HTR-8/SVneo (cell line): ENCODE results near the gene PGM2L1.

ENCODE experiments used
- DNase-seq: peaks from one replicate; pipeline ENCODE4 v3.0.0; 2011; ENCODE audit warnings: low spot score, mixed read lengths; ENCODE audit not compliant: insufficient read length
- FAIRE-seq: peaks from 2 replicates; lab custom pipeline; 2011; peaks lifted over from hg19 to GRCh38; lab: Jason Lieb, UNC

The PGM2L1 gene

DNA sequence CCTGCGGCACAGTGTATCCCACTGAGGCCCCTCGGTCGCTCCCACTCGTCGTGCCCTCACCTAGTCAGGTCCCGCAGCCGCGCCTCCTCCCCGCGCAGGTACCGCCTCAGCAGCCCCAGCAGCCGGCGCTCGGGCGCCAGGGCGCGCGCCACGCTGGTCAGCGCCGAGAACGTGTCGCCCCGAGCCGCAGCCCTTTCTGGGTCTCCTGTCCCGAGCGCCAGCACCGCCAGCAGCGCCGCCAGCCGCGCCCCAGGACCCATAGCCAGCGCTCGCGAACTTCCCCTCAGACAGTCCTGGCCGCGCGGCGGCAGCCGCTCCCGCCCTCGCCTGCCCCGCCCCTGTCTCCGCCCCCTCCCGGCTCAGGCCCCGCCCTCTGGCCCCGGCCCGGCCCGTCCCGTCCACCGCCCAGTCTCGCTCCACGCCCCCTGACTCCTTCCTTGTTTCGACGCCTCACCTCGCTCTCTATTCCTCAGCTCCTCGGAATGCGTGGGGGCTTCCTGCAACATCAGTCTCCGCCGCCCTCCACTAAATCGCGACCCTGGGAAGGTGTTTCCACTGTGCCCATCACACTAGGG, 86.8 kb downstream of the PGM2L1 start, which contains the start of gene P4HA3:
Gene P4HA3, minus strand, starts transcription at position 289 of the 575 bp plus-strand sequence. Its CDS starts 29 bp downstream, at position 260.
- FAIRE-seq (peak; percentile 59), DNase-seq (peak; percentile 41)

DNA sequence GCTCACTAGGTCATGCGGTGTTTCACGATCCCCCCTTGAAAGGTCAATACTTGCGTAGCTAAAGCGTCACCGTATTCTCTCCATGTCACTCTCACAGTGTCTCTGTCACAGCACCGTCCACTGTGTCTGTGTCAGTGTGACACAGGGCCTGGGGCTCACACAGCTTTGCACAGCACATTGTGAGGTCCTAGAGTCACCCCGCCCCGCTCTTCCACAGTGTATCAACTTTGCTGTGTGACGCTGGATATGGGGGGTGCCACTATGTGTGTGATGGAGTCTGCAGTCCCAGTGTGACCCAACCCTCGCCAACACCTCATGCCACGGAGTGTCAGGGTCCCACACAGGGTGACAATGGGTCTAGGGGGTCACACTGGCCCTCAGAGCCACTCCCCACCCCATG, 87.4 kb downstream of the PGM2L1 start:
- DNase-seq: no peak
- FAIRE-seq: no peak

DNA sequence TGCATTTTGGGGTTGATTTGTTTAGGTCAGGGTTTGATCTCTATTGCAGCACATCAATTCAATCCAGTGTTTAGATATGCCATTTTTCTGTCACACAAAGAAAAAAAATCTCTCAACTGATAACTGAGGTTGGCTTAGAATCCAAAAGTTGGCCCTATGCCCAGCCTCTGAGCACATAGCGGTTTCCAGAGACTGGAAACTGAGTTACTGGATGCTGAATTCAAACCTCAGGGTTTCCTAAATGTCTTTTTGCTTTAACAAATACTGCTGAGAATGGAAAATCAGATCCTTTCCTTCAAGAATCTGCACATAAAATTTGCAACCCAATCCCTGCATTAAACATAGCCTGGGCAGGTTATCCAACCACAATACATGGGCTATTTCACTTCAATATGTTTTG, 90.8 kb downstream of the PGM2L1 start:
- FAIRE-seq (no peak), DNase-seq (no peak)

DNA sequence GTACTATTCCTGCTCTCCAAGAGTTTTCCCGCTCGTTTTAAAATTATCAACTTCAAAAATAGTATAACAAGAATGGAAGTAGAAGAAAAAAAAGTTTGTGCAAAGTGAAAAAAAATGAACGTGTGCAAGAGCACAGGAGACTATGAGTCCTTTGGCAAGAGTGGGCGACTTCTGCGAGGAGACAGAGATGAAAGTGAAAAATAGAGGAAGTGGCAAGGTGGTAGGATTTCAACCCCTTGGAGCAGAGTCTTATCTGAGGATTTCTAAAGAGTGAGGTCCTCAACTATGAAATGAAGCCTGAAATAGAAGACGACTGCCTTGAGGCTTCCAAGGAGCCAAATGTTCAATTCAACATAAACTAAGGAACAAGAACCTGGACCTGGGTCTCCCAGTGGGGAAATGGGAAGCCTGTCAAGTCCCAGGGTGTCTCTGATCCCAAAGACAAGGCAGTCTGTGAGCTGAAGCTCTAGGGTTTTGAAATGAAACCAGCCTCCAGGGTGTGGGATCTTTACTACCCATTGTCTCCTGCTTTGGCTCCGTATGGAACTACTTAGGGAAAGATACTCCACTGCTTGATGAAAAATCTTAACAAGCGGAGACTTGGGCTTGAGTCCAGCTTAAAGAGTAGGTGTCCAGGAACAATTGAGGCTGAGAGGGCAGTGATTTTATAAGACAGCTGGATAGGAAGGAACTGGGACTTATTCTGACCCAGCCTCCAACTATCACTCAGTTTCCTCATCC, 91.6 kb downstream of the PGM2L1 start:
- no peak for DNase-seq
- FAIRE-seq: no peak

DNA sequence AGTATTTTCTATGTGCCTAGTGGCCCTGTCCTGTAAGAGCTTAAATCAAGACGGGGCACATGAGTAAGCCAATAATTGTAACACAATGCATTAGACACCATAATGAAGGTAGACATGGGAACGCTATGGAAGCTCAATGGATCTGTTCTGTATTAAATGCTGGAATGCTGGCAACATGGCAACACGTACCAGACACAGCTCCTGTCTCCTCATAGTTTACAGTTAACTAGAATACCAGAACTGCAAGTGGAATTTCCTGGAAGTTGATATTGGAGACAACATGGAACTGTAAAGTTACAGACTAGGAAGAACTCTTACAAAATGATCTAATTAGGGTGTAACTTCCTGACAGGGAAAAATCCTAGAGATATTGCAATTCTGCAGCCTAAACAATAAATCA, 99.2 kb downstream of the PGM2L1 start:
- FAIRE-seq (no peak), DNase-seq (no peak)

DNA sequence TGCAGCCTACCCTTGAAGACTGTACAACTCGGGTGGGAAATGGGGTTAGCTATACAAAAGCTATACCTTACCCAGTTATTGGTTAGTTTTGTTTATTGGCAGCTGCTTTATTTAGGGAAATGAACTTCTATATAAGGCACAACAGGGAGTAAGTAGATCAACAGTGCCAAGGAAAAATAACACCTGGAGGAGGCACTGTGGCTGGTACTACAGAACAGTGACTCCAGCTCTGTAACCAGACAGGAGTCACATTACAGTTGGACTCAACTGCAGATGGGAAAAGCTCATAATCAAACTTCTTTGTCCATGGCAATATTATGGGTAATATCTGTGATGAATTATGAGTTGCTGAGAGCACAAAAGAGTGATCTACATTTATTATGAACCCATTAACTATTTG, 100.7 kb downstream of the PGM2L1 start:
- DNase-seq: no peak
- no peak for FAIRE-seq

DNA sequence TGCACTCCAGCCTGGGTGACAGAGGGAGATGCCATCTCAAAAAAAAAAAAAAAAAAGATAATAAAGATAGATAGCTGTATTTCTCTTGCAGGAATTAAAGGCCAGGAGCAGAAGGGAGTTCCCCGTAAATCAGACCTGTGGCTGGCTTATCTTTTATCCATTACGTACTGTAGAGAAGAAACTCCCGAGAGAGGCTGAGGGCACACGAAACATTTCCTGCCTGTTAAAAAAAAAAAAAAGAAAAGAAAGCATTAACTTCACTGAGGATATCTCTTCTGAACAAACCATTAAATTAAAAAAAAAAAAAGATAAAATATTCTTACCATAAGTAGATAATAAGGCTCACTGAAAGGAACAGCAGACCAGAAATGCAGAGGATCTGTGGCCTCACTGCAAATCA, 109.3 kb downstream of the PGM2L1 start:
- DNase-seq: no peak
- FAIRE-seq: no peak

DNA sequence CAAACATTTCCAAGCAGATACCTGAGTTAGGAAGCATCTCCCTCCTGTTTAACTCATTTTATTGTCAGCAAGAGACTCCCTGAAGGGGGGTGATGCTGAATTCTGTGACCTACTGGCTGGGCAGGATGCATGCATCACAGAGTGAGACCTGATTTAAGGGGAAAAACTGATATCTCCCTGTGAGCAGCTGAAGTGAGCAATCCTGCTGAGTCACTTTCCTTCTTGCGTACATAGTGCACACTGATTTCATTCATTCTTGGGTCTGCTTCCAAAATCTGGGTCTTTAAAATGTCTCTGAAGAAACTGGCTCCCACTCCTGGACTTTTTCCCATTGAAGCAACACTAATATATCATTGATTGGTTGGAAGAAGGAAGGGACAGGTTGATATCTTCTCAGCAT, 110.1 kb downstream of the PGM2L1 start:
- DNase-seq: peak; percentile 71
- FAIRE-seq: no peak

DNA sequence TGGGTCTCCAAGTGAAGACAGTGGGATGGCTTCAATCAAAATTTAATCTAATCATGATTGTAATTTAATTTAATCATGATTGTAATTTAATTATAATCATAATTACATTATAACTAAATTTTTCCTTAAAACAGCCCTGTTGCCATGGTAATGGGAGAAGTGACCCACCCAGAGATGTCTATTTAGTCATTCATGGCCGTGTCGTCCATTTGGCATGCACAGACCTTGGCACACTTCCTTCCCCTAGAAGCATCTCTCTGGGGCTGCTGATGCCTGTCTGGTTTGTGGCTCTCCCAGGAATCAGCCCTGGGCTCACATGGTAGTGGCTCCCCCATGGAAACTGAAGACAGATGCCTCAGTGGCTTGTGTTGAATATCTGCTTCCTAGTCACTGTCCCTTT, 113.8 kb downstream of the PGM2L1 start:
- FAIRE-seq (no peak), DNase-seq (no peak)

DNA sequence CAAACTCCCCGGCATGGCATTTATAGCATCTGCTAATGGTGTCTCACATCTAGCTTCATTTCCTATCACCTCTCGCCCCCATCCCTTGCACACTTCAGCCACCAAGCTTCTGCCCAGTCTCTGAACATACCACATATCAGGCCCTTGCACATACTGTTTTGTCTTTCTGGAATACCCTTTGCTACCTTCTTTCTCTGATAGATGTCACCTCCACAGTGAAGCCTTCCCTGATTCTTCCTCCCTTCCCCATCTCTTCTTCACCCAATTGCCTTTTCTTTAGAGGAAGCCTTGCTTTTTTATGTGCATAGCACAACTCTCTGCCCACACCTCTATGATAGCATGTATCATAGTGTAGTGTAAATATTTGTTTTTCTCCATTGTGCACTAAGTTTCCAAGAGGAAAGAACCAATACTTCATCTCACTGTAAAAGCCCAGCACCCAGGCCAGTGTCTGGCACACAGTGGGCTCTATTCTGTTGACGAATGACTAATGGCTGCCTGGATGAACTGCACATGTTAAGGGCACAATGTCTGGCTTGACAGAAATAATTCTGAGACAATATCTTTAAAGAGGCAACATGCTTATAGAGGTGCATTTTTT, 114.6 kb downstream of the PGM2L1 start:
- FAIRE-seq (no peak), DNase-seq (no peak)

DNA sequence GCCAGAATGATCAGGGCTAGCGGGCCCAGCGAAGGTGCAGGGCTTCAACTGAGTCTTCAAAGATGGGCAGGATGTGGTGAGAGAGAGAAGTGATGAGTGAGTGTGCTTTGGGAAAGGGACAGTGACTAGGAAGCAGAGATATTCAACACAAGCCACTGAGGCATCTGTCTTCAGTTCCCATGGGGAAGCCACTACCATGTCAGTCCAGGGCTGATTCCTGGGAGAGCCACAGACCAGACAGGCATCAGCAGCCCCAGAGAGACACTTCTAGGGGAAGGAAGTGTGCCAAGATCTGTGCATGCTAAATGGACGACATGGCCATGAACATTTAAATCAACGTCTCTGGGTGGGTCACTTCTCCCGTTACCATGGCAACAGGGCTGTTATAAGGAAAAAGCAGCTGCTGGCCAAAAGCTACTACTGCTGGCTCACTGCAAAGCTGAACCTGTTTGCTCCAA, 115.3 kb downstream of the PGM2L1 start:
- no peak for DNase-seq
- FAIRE-seq: no peak

DNA sequence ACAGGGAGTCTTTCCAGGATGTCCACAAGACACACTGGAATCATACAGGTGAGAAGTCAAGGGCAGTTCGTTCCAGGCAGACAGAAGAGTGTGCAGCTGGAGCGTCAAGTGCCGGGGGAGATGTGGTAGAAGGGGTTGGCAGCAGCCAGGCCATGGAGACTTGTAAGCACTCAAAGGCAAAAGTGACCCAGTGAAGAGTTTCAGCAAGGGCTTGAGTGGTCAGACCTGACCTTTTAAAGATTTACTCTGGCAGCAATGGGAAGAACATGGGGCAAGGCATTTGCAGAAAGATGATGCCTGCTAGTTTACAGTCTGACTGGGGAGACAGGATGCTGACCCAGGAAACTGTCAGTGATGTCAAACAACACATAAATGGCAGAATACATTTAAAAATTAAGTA, 115.8 kb downstream of the PGM2L1 start:
- FAIRE-seq: no peak

DNA sequence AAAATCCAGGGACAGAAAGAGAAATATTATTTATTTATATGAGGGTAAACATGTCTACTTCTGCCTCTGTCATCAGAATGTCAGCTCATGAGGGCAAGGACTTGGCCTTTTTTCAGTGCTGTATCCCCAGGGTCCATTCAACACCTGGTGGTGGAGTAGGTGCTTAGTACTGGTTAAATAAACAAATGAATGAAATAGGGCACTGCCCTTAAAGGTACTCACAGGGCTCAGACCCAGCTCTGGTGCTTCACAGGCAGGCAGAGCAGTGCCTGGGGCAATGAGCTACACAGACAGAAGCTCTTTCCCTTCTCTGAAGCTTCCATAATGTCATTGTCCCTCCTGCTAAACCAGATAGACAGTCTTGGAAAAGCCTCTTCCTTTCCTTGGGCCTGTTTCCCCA, 117.7 kb downstream of the PGM2L1 start:
- no peak for FAIRE-seq

More for the DNA sequence above, 115.8 kb downstream of the PGM2L1 start:
- no peak for DNase-seq

More for the DNA sequence above, 117.7 kb downstream of the PGM2L1 start:
- no peak for DNase-seq
